HCT116 (cell line): ENCODE results near the gene HTR7. TPM values are rescaled to one million over a fixed set of nuclear protein-coding genes. Genes with fewer than 3 reads are reported as not detected.

Experiments
- ATAC-seq: fragments of 200-7000 bp; cut with Tn5 transposase; 2 replicates; pipeline ENCODE4 v1.9.1; 2020; ENCODE audit warnings: mild to moderate bottlenecking, moderate library complexity
- Bru-seq: library from RNA; stranded (reverse); fragments of 400-500 nt; gene quantifications from one replicate; lab custom pipeline; 2021; lab: Mats Ljungman, UMichigan
- BruChase-seq, 2 experiments: library from RNA; stranded (reverse); fragments of 400-500 nt; gene quantifications; one replicate each; lab custom pipeline; 2021; lab: Mats Ljungman, UMichigan
- BruUV-seq: library from RNA; stranded (reverse); fragments of 400-500 nt; replicated peaks from 2 replicates; lab custom pipeline; 2021; lab: Mats Ljungman, UMichigan
- CTCF ChIA-PET: fragments of 300-600 bp; sonication (Branson Sonifier 250); formaldehyde crosslinking; loops from one replicate; lab custom pipeline; 2021; ENCODE audit warnings: antibody characterized with exemption; lab: Charles Lee
- POLR2A ChIA-PET: fragments of 300-600, 350-600 bp; sonication (Branson Sonifier 250); formaldehyde crosslinking; loops from one replicate; lab custom pipeline; 2021; ENCODE audit warnings: antibody characterized with exemption; lab: Charles Lee
- RAD21 ChIA-PET, 2 experiments: fragments of 300-600 bp; sonication (Branson Sonifier 250); formaldehyde crosslinking; loops; one replicate each; lab custom pipeline; 2023; ENCODE audit warnings: low total read pairs in 2 of 2; ENCODE audit not compliant: uncharacterized antibody in 2 of 2, unreplicated experiment in 2 of 2, low non-redundant PET in 1 of 2; lab: Charles Lee
- DNase-seq: peaks from one replicate; pipeline ENCODE4 v3.0.0-alpha.2; 2010; ENCODE audit warnings: low read depth, low spot score
- H2AFZ ChIP-seq: fragments of 200-600 bp; shearing (Covaris generic), sonication (generic); 2 replicates; pipeline ENCODE4 v1.6.1; 2017; ENCODE audit warnings: low read depth, mixed run types, mixed read lengths, antibody characterized with exemption, low read length; ENCODE audit not compliant: poor library complexity, severe bottlenecking
- H3K27ac ChIP-seq: 2 replicates; pipeline ENCODE4 v1.5.1; 2012; ENCODE audit warnings: low read depth, low read length
- H3K27me3 ChIP-seq: fragments of 200-600 bp; sonication (generic); 2 replicates; pipeline ENCODE4 v1.6.1; 2016; ENCODE audit warnings: mixed run types, low read length, mixed read lengths; ENCODE audit not compliant: insufficient read depth
- H3K36me3 ChIP-seq, 2 experiments: fragments of 200-500 bp in 1 of 2; fragments of 200-600 bp in 1 of 2; sonication (Bioruptor generic) in 1 of 2; sonication (generic) in 1 of 2; 2 replicates each; pipeline versions ENCODE4 v1.5.1 to v1.6.1; 2014 to 2016; ENCODE audit warnings: low read length in 2 of 2, inconsistent platforms in 1 of 2, mixed read lengths in 1 of 2, mixed run types in 1 of 2; ENCODE audit not compliant: insufficient read depth in 2 of 2, control insufficient read depth in 1 of 2
- H3K4me1 ChIP-seq, 2 experiments: fragments of 200-600 bp in 1 of 2; sonication (generic) in 1 of 2; 2 replicates each; pipeline versions ENCODE4 v1.5.1 to v1.6.1; 2012 to 2017; ENCODE audit warnings: low read length in 2 of 2, inconsistent platforms in 1 of 2, mild to moderate bottlenecking in 1 of 2, mixed read lengths in 1 of 2, mixed run types in 1 of 2, moderate library complexity in 1 of 2; ENCODE audit not compliant: insufficient read depth in 2 of 2, control insufficient read depth in 1 of 2
- H3K4me2 ChIP-seq: fragments of 200-600 bp; sonication (generic); 2 replicates; pipeline ENCODE4 v1.6.1; 2017; ENCODE audit warnings: mixed run types, low read length, mixed read lengths
- H3K4me3 ChIP-seq, 2 experiments: fragments of 200-600 bp in 1 of 2; sonication (generic) in 1 of 2; replicated peaks in 1 of 2; 2 replicates each; pipeline ENCODE4 v1.5.1; 2011 to 2016; ENCODE audit warnings: low read length in 2 of 2, control low read depth in 1 of 2, low read depth in 1 of 2, mild to moderate bottlenecking in 1 of 2, mixed read lengths in 1 of 2, mixed run types in 1 of 2
- H3K79me2 ChIP-seq: fragments of 200-600 bp; sonication (generic); 2 replicates; pipeline ENCODE4 v1.6.1; 2017; ENCODE audit warnings: mild to moderate bottlenecking, mixed run types, low read length, moderate library complexity, mixed read lengths; ENCODE audit not compliant: insufficient read depth
- H3K9ac ChIP-seq: fragments of 200-600 bp; sonication (generic); 2 replicates; pipeline ENCODE4 v1.6.1; 2016; ENCODE audit warnings: low read length, mixed read lengths
- H3K9me2 ChIP-seq: fragments of 200-600 bp; sonication (generic), shearing (Covaris generic); 2 replicates; pipeline ENCODE4 v1.6.1; 2017; ENCODE audit warnings: mixed run types, mild to moderate bottlenecking, moderate library complexity; ENCODE audit not compliant: insufficient read depth
- H3K9me3 ChIP-seq, 2 experiments: fragments of 200-500 bp in 1 of 2; fragments of 200-600 bp in 1 of 2; sonication (Bioruptor generic) in 1 of 2; sonication (generic) in 1 of 2; 2 replicates each; pipeline ENCODE4 v1.6.1; 2014 to 2017; ENCODE audit warnings: low read length in 2 of 2, mixed read lengths in 2 of 2, inconsistent platforms in 1 of 2, low read depth in 1 of 2, mild to moderate bottlenecking in 1 of 2, mixed run types in 1 of 2, moderate library complexity in 1 of 2; ENCODE audit not compliant: control insufficient read depth in 1 of 2, insufficient read depth in 1 of 2
- H4K20me1 ChIP-seq: fragments of 200-600 bp; sonication (generic), shearing (Covaris generic); 2 replicates; pipeline ENCODE4 v1.6.1; 2017; ENCODE audit warnings: mixed run types, mild to moderate bottlenecking, moderate library complexity; ENCODE audit not compliant: insufficient read depth
- ATF3 ChIP-seq: IDR thresholded peaks from 2 replicates; pipeline ENCODE4 v1.6.1; 2012
- CBX3 ChIP-seq: IDR thresholded peaks from 2 replicates; pipeline ENCODE4 v1.6.1; 2012; ENCODE audit warnings: low read depth
- CEBPB ChIP-seq: IDR thresholded peaks from 2 replicates; pipeline ENCODE4 v1.6.1; 2012; ENCODE audit warnings: low read depth
- EGR1 ChIP-seq: IDR thresholded peaks from 2 replicates; pipeline ENCODE4 v1.6.1; 2012; ENCODE audit warnings: low read depth
- ELF1 ChIP-seq: IDR thresholded peaks from 2 replicates; pipeline ENCODE4 v1.6.1; 2012; ENCODE audit warnings: low read depth, borderline replicate concordance
- EZH2 ChIP-seq: fragments of 200-600 bp; sonication (generic); IDR thresholded peaks from 2 replicates; pipeline ENCODE4 v1.6.1; 2017; ENCODE audit warnings: antibody characterized with exemption, mixed run types
- EZH2phosphoT487 ChIP-seq: fragments of 200-600 bp; IDR thresholded peaks from 2 replicates; pipeline ENCODE4 v1.6.1; 2018; ENCODE audit warnings: antibody characterized with exemption, borderline replicate concordance
- JUND ChIP-seq: IDR thresholded peaks from 2 replicates; pipeline ENCODE4 v1.6.1; 2012
- POLR2A ChIP-seq: IDR thresholded peaks from 2 replicates; pipeline ENCODE4 v1.7.0; 2011; ENCODE audit warnings: borderline replicate concordance; ENCODE audit not compliant: insufficient read depth, insufficient read length; ENCODE audit errors: extremely low read depth
- POLR2AphosphoS5 ChIP-seq: IDR thresholded peaks from 2 replicates; pipeline ENCODE4 v1.6.1; 2011; ENCODE audit warnings: mild to moderate bottlenecking, low read depth, low read length, moderate library complexity
- REST ChIP-seq: IDR thresholded peaks from 2 replicates; pipeline ENCODE4 v1.6.1; 2012; ENCODE audit warnings: low read depth
- SIN3A ChIP-seq: IDR thresholded peaks from 2 replicates; pipeline ENCODE4 v1.6.1; 2012; ENCODE audit warnings: low read depth
- TCF7L2 ChIP-seq: IDR thresholded peaks from 2 replicates; pipeline ENCODE4 v1.7.0; 2011; ENCODE audit warnings: borderline replicate concordance, inconsistent platforms; ENCODE audit not compliant: insufficient read depth, insufficient read length; ENCODE audit errors: extremely low read depth
- ZFX ChIP-seq: fragments of 450-650 bp; IDR thresholded peaks from 2 replicates; pipeline ENCODE4 v1.6.1; 2017
- ZNF274 ChIP-seq: fragments of 200-500 bp; sonication (Bioruptor generic); IDR thresholded peaks from 2 replicates; pipeline ENCODE4 v1.6.1; 2014; ENCODE audit warnings: mild to moderate bottlenecking, low read depth, low read length, inconsistent platforms
- intact Hi-C: fragments of 100-400 bp; cut with micrococcal nuclease; formaldehyde crosslinking; loops from 2 replicates; pipeline ENCODE4 v1.10.0; 2022
- long read RNA-seq: library from polyadenylated mRNA; unstranded; transcript quantifications from one replicate; pipeline ENCODE4 v2.0.0, GENCODE V29; 2021; ENCODE audit not compliant: unreplicated experiment
- polyA plus RNA-seq: library from polyadenylated mRNA; unstranded; fragments of >200 nt; gene quantifications from 2 replicates; pipeline ENCODE4 v1.2.1, GENCODE V29; 2012; ENCODE audit warnings: missing spikeins
- total RNA-seq: library from RNA; stranded (reverse); gene quantifications from one replicate; pipeline ENCODE4 v1.2.1, GENCODE V29; 2021; ENCODE audit not compliant: unreplicated experiment
- TF ChIP-seq, protein P1 (sequence below): IDR thresholded peaks from 2 replicates; pipeline ENCODE4 v1.6.1; 2012
- TF ChIP-seq, protein P2 (sequence below): IDR thresholded peaks from 2 replicates; pipeline ENCODE4 v1.6.1; 2011; ENCODE audit warnings: mild to moderate bottlenecking, low read length, moderate library complexity; ENCODE audit not compliant: insufficient replicate concordance; ENCODE audit errors: extremely low read depth

Gene HTR7
- total RNA-seq (32.2 TPM), Bru-seq, nascent RNA (percentile 84 among the genes with signal in this experiment), BruChase-seq, experiment 1, labeled RNA remaining after a 6-hour chase (percentile 71 among the genes with signal in this experiment), BruChase-seq, experiment 2, labeled RNA remaining after a 2-hour chase (percentile 70 among the genes with signal in this experiment)
- 18.9 and 20.6 TPM in 2 replicates for polyA plus RNA-seq
- long read RNA-seq, transcript HTR7-202 (4 exons, 3,126 nt) = minor isoform, 18 of 178 reads
- long read RNA-seq, transcript HTR7-203 (3 exons, 3,033 nt) = minor isoform, 47 of 178 reads
- long read RNA-seq, transcript HTR7-201 (3 exons, 3,028 nt) = major isoform, 87 of 178 reads
- long read RNA-seq, partial matches to known transcripts = 2 of 178 reads
- long read RNA-seq, other reads (novel, unspliced or antisense) = 24 of 178 reads

GRCh38 chr10:90857635-90858460, at the start of gene HTR7:
Gene HTR7, minus strand, starts transcription at chr10:90858039. Its CDS starts 368 bp downstream, at chr10:90857671.
- peak within 1 kb of the TSS; percentile 95 for H3K27ac ChIP-seq
- TF ChIP-seq CBX3 (no peak), JUND (no peak), REST (no peak), EZH2phosphoT487 (no peak), CEBPB (no peak; the same call in 1 of the 2 replicates), EGR1 (peak; percentile 41; the same call in 1 of the 2 replicates), POLR2AphosphoS5 (no peak), ELF1 (no peak), SIN3A (no peak), EZH2 (no peak), ZFX (peak; percentile 59), ATF3 (no peak), ZNF274 (no peak), TCF7L2 (no peak), POLR2A (no peak)
- TF ChIP-seq, protein P1, sequence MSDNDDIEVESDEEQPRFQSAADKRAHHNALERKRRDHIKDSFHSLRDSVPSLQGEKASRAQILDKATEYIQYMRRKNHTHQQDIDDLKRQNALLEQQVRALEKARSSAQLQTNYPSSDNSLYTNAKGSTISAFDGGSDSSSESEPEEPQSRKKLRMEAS = no peak; the same call in 1 of the 2 replicates
- TF ChIP-seq, protein P2, sequence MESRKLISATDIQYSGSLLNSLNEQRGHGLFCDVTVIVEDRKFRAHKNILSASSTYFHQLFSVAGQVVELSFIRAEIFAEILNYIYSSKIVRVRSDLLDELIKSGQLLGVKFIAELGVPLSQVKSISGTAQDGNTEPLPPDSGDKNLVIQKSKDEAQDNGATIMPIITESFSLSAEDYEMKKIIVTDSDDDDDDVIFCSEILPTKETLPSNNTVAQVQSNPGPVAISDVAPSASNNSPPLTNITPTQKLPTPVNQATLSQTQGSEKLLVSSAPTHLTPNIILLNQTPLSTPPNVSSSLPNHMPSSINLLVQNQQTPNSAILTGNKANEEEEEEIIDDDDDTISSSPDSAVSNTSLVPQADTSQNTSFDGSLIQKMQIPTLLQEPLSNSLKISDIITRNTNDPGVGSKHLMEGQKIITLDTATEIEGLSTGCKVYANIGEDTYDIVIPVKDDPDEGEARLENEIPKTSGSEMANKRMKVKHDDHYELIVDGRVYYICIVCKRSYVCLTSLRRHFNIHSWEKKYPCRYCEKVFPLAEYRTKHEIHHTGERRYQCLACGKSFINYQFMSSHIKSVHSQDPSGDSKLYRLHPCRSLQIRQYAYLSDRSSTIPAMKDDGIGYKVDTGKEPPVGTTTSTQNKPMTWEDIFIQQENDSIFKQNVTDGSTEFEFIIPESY = no peak

More at GRCh38 chr10:90857635-90858460, at the start of gene HTR7:
- Histone ChIP-seq H3K4me3 (peak within 1 kb of the TSS; percentile 68 to 76), H3K36me3 (no peaks in the 10 kb centered on the region), H3K9me3 (no peaks in the 10 kb centered on the region), H3K79me2 (peaks cover 45% of the 10 kb centered on the region), H3K9me2 (no peaks in the 10 kb centered on the region), H4K20me1 (no peaks in the 10 kb centered on the region), H3K9ac (peak within 1 kb of the TSS; percentile 70), H3K4me2 (peak within 1 kb of the TSS; percentile 80), H2AFZ (peak within 1 kb of the TSS; percentile 59), H3K27me3 (no peaks in the 10 kb centered on the region), H3K4me1 (peaks cover 20 to 39% of the 10 kb centered on the region in 2 experiments)
- ATAC-seq (peak; percentile 79), DNase-seq (no peak)
- ChIA-PET RAD21 (no interaction called here), POLR2A (no interaction called here), CTCF (interaction anchor here (1.5 kb wide), 1 partner anchor 70 kb away, joined by 4 read pairs; no protein-coding TSS in a partner anchor)
- intact Hi-C loops = loop anchor here (5.0 to 10.0 kb wide), 4 partner anchors 543 to 903 kb away; no protein-coding TSS in a partner anchor
- no TSS peak for BruUV-seq
